ENCODE data around the gene PIAS2. TPM values are rescaled to one million over a fixed set of nuclear protein-coding genes. Genes with fewer than 3 reads are reported as not detected.
A peak's percentile ranks its signal among the peaks of the same experiment; 100 is the strongest.
"Not testable (repeated sequence)": the region's sequence is repeated elsewhere in the genome, so short reads cannot be mapped to it uniquely, and the experiment has no call there.

The PIAS2 gene, protein sequence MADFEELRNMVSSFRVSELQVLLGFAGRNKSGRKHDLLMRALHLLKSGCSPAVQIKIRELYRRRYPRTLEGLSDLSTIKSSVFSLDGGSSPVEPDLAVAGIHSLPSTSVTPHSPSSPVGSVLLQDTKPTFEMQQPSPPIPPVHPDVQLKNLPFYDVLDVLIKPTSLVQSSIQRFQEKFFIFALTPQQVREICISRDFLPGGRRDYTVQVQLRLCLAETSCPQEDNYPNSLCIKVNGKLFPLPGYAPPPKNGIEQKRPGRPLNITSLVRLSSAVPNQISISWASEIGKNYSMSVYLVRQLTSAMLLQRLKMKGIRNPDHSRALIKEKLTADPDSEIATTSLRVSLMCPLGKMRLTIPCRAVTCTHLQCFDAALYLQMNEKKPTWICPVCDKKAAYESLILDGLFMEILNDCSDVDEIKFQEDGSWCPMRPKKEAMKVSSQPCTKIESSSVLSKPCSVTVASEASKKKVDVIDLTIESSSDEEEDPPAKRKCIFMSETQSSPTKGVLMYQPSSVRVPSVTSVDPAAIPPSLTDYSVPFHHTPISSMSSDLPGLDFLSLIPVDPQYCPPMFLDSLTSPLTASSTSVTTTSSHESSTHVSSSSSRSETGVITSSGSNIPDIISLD
- polyA plus RNA-seq (2013, experiment 1 of 2; ENCODE audit: insufficient read length): 12.1 TPM
- 13.5 TPM for polyA plus RNA-seq (2013, experiment 2 of 2; ENCODE audit: insufficient read length)

DNA sequence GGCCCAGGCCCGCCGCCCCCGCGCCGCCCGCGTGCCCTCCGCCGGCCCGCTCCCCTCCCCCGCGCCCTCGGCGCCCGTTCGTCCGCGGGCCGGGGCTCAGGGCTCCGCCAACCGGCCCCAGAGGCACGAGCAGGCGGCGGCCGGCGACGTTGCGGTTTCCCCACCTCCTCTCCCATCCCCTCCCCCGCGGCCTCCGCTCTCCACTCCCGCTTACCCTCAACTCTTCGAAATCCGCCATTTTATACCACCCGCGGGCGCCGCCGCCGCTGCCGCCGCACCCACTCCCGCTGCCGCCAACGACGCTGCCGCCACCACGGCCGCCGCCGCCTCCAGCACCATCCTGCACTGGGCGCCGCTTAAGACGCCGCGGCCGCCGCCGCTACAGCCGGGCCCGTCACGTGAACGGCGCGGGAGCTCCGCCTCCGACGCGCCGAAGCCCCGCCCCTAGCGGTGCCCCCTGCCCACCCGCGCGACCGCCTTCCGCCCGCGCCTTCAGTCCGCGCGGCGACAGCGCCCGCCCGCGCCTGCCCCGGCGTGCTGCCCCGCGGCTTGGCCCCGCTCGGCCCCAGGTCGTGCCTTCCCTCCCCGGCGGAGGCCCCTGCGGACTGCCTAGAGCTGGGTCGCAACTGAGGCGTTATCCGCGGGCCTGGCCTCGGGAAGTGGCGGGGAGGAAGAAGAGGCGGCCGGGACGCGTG is at the start of gene PIAS2, which contains the start of gene KATNAL2:
PIAS2 (minus strand) TSS at position 400 of the 695 bp plus-strand sequence; CDS start at position 238, 162 bp downstream.
KATNAL2 (plus strand) TSS at position 495 of the 695 bp plus-strand sequence. CDS start 29,271 bp downstream, outside the sequence.
- DNase-seq: peak; percentile 77

GRCh38 chr18:46966266-46966665 is 49.0 kb upstream of the PIAS2 start:
- DNase-seq: not testable (repeated sequence)

- DNase-seq: peak; percentile 11
Observed at GRCh38 chr18:46964579-46965293, 47.4 kb upstream of the PIAS2 start.

- not testable (repeated sequence) for DNase-seq
Observed at GRCh38 chr18:46963656-46964578, 46.6 kb upstream of the PIAS2 start.

DNA sequence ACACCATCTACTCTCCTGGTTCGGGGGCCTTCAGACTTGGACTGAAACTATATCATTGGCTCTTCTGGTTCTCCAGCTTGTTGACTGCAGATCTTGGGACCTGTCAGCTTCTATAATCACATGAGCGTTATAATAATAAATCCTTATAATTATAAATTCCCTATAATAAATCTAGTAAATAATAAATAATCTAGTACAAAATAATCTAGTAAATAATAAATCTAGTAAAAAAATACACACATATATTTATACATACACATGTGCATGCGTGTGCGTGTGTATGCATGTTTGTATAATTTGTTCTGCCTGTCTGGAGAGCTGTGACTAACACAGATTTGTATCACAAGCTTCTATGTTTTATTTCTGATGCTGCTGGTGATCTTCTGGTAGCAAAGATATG is 40.9 kb upstream of the PIAS2 start:
- DNase-seq: no peak

- DNase-seq: no peak
Observed at GRCh38 chr18:46953195-46953594, 35.9 kb upstream of the PIAS2 start.

- no peak for DNase-seq
Observed at GRCh38 chr18:46950064-46950656, 32.9 kb upstream of the PIAS2 start.

DNA sequence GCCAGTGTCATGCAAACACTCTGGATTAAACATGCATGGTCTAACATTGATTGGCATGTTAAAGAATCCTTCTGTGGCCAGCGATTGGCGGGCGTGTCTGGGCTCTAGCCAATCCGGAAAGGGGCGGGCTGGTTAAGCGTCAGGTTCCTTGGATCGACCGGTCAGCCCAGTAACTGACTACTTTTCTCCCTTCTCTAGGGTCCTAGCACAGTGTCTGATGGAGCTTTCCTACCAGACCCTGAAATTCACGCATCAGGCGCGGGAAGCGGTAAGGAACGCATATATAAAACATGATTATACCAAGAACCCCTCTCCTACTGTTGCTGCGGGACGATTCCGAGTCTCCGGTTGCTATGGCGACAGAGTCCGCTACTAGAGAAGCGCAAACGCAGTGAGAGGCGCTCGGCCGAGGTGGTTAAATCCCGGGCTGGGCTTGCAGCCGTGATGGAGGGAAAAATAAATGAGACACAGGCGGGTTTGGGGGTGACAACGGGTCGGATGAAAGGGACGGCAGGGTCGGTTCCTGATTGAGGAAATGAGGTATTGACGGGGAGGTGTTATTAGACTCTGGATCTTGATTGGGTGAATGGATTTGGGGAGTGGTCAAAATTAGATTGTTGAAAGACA is 29.5 kb upstream of the PIAS2 start:
- peak; percentile 84 for DNase-seq

DNA sequence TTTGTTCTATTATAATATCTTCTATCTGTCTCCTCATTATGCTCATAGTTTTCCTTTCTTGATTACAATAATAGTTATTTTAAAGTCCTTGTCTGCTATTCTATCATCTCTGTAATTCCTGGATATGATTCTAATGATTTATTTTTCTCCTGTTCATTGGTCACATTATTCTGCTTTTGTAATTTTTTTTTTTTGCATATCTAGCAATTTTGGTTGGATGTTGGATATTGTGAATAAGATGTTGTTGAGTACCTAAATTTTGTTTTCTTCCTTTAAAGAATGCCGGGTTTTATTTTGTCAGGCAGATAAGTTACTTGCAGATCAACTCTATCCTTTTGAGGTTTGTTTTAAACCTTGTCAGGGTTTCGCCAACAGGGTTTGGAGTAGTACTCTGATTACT is 25.3 kb upstream of the PIAS2 start:
- DNase-seq: no peak

GRCh38 chr18:46939998-46940571 is 22.8 kb upstream of the PIAS2 start:
- DNase-seq: no peak

GRCh38 chr18:46939337-46939963 is 22.1 kb upstream of the PIAS2 start:
- peak; percentile 54 for DNase-seq

DNA sequence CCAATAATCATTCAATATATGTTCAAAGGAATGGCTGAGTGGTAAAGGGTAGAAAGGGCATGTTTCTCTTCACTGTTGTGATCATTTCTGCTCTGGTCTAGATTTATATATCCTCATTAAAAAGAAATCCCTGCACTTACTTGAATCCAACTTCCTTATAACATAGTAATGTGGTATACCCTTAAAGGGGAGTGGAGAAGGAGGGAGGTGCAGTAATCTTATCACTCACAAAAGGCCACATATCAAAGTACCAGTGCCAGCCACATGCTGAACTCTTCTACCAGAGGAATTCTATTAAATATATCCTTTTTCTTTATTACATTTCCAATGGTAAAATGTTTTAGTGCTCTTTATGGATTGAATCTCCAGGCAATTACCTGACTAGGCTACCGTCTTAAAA is 3.3 kb upstream of the PIAS2 start:
- no peak for DNase-seq

DNA sequence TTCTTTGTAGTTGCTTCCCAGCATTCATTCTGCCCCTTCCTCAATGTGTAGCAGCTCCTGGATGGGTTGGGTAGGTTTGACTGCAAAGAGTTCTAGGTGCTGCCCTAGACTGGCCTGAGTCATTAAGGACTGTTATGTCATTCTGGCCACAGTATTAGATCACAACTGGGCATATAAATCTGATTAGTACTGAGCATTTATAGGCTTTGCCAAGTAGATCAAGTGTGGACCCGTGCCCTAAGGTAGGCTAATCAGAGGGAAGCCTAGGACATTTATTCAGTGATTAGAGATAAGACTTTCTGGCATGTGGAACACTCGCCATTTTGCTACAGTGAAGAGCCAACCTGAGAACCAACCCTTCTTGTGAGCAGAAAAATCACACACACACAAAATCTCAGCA is 2.8 kb upstream of the PIAS2 start:
- no peak for DNase-seq

DNA sequence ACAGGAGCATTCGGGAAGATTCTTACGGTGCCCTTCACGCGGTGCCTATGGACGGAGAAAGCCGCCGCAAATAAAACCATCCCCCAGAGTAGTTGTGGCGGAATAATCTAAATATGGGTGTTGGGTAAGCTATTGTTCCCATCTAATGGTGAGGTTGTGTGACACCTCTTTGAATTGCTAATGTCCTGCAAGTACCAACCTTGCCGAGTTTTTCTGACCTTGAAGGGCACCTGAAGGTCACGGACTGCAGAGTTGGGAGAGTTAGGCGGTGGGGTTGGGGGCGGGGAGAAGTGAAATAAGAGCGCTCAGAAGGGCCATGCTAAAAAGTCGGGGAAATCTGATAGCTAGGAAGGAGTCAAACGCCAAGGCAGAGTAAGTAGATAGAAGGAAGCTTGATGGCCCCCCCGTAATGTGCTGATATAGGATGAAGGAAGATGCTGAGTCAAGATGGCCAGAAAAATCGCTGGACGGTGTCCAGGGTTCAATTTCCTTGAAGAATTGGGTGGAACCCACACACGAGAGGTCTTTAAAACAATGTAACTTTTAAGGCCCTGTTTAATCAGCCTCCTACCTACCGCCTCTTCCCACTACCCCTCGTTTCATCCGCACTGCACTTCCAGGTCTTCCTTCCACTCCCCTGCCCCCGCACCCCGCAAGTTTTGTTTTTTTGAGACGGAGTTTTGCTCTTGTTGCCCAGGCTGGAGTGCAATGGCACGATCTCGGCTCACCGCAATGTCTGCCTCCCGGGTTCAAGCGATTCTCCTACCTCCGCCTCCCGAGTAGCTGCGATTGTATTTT is 695 bp upstream of the PIAS2 start:
- DNase-seq: peak; percentile 34

- DNase-seq: peak; percentile 29
Observed at GRCh38 chr18:46916551-46917107, 678 bp downstream of the PIAS2 start.

GRCh38 chr18:46915800-46916550 is 1.3 kb downstream of the PIAS2 start:
- no peak for DNase-seq

DNA sequence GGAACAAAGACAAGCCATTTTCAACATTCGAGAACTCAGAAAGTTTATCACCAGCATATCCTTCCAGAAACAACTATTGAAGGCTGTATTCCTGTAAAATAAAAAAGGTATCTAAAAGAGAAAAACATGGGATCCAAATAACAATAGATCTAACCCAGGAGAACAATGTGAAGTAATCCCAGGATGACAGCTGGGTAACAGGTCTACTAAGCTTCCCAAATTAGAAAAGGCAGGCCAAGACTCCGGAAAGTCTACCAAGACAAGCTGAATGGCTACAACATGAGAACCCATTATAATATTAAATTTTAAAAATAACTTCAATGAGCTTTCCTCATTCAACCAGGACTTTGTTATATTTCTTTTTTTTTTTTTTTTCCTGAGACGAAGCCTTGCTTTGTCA is 6.5 kb downstream of the PIAS2 start:
- DNase-seq: no peak

- no peak for DNase-seq
Observed at GRCh38 chr18:46909497-46909896, 7.8 kb downstream of the PIAS2 start.

Data from fibroblast of skin of back (primary cell).